Common myeloid progenitor, CD34-positive (primary cell): ENCODE measurements around the gene C1QL4.
A peak's percentile ranks its signal among the peaks of the same experiment; 100 is the strongest.

Experiments
- CTCF ChIA-PET: fragments of 350-600 bp; sonication (Branson Sonifier 250); formaldehyde crosslinking; loops from one replicate; lab custom pipeline; 2021; ENCODE audit warnings: antibody characterized with exemption; lab: Charles Lee
- POLR2A ChIA-PET: fragments of 350-600 bp; sonication (Branson Sonifier 250); formaldehyde crosslinking; loops from one replicate; lab custom pipeline; 2021; ENCODE audit warnings: antibody characterized with exemption; lab: Charles Lee
- DNase-seq, 3 donors: peaks; one replicate each; pipeline versions ENCODE4 v3.0.0 to v3.0.0-alpha.2; 2013
- H3K27ac ChIP-seq, 2 experiments: 1 replicate in 1 of 2; 2 replicates in 1 of 2; pipeline ENCODE4 v1.7.0; 2013; ENCODE audit warnings: inconsistent platforms in 2 of 2, low read length in 2 of 2, mild to moderate bottlenecking in 2 of 2, low read depth in 1 of 2, moderate library complexity in 1 of 2; ENCODE audit not compliant: severe bottlenecking in 2 of 2, insufficient read depth in 1 of 2, poor library complexity in 1 of 2
- H3K27me3 ChIP-seq, 5 experiments: replicated peaks in 2 of 5; 1 replicate in 3 of 5; 2 replicates in 2 of 5; pipeline versions ENCODE4 v1.6.1 to v1.7.0; 2013; ENCODE audit warnings: low read length in 4 of 5, mild to moderate bottlenecking in 2 of 5, moderate library complexity in 2 of 5, inconsistent platforms in 1 of 5; ENCODE audit not compliant: insufficient read depth in 5 of 5, control insufficient read depth in 4 of 5
- H3K36me3 ChIP-seq, 4 experiments: 1 replicate in 2 of 4; 2 replicates in 2 of 4; pipeline versions ENCODE4 v1.6.1 to v1.7.0; 2013; ENCODE audit warnings: low read length in 3 of 4, control low read depth in 1 of 4, mild to moderate bottlenecking in 1 of 4; ENCODE audit not compliant: control insufficient read depth in 4 of 4, insufficient read depth in 4 of 4
- H3K4me1 ChIP-seq, 4 experiments: 1 replicate in 3 of 4; 2 replicates in 1 of 4; pipeline versions ENCODE4 v1.6.1 to v1.7.1; 2013; ENCODE audit warnings: low read length in 3 of 4, mild to moderate bottlenecking in 3 of 4, control low read depth in 1 of 4, inconsistent platforms in 1 of 4, moderate library complexity in 1 of 4; ENCODE audit not compliant: control insufficient read depth in 4 of 4, insufficient read depth in 4 of 4; ENCODE audit errors: control extremely low read depth in 1 of 4
- H3K4me3 ChIP-seq, 7 experiments: 1 replicate in 4 of 7; 2 replicates in 3 of 7; pipeline versions ENCODE4 v1.5.1 to v1.7.0; 2013; ENCODE audit warnings: mild to moderate bottlenecking in 7 of 7, low read length in 6 of 7, moderate library complexity in 6 of 7, inconsistent platforms in 2 of 7, low read depth in 2 of 7, control low read depth in 1 of 7; ENCODE audit not compliant: insufficient read depth in 4 of 7, control insufficient read depth in 1 of 7; ENCODE audit errors: extremely low read depth in 1 of 7
- H3K9me3 ChIP-seq, 5 experiments: 1 replicate in 4 of 5; 2 replicates in 1 of 5; pipeline versions ENCODE4 v1.6.1 to v1.7.1; 2013; ENCODE audit warnings: low read length in 4 of 5, mild to moderate bottlenecking in 2 of 5, inconsistent platforms in 1 of 5, low read depth in 1 of 5, moderate library complexity in 1 of 5; ENCODE audit not compliant: control insufficient read depth in 4 of 5, insufficient read depth in 2 of 5; ENCODE audit errors: control extremely low read depth in 1 of 5
- WGBS: methylation state at CpG from one replicate; pipeline ENCODE4 v1.1.5; 2013; ENCODE audit not compliant: insufficient coverage; 5-methylcytosine and 5-hydroxymethylcytosine counted together

The C1QL4 gene

DNA sequence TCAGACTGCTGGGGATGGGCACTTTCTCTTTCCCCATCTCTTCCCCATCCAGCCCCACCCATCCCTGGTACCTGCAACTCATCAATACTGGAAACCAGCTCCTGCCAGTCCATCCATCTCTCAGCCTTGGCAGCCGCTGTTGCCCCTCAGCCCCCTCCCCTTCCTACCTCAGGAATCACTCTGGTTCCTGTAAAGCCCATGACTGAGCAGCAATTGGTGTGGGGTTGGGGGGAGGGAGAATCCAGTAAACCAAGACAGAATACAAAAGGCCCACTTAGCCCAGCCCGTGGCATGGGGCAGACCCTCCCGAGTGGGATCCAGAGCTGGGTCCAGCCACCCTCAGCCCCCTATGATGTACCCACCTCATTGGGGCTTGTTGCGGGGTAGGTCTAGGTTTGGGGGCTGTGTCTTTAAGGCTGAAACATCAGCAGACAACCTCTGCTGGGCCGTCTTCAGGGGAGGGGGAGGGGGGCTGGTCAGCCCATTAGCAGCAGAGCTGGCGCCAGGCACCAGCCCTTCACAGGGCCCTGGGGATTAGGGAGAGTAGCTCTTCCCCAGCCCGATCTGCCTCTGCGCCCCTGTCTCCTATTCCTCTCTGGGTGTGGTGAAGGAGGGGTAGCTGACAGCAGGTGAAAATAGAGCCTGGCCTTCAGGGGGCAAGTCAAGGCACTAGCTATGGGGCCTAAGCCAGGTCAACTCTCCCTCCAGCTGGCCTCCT, 42.7 kb downstream of the C1QL4 start:
- WGBS: 73% methylated on average over 3 of the region's 8 CpGs
- no peak for DNase-seq
- H3K4me1 ChIP-seq: peaks cover 0 to 30% (median 18%) of the 10 kb centered on the region in 4 experiments
- POLR2A ChIA-PET: interaction anchor here (0.5 to 0.8 kb wide), 2 partner anchors 29 to 76 kb away, joined by 3 to 4 read pairs; no protein-coding TSS in a partner anchor
- CTCF ChIA-PET: interaction anchor here (1.0 to 16.9 kb wide), 15 partner anchors 9 to 63 kb away, joined by 3 to 172 read pairs (median 8); partner anchors contain the start of genes C1QL4 and DNAJC22
- no peaks in the 10 kb centered on the region for H3K36me3 ChIP-seq
- peaks cover 0 to 71% (median 51%) of the 10 kb centered on the region in 5 experiments for H3K27me3 ChIP-seq
- no peak overlapping the region for H3K4me3 ChIP-seq
- H3K9me3 ChIP-seq: no peaks in the 10 kb centered on the region
- H3K27ac ChIP-seq: no peak overlapping the region

DNA sequence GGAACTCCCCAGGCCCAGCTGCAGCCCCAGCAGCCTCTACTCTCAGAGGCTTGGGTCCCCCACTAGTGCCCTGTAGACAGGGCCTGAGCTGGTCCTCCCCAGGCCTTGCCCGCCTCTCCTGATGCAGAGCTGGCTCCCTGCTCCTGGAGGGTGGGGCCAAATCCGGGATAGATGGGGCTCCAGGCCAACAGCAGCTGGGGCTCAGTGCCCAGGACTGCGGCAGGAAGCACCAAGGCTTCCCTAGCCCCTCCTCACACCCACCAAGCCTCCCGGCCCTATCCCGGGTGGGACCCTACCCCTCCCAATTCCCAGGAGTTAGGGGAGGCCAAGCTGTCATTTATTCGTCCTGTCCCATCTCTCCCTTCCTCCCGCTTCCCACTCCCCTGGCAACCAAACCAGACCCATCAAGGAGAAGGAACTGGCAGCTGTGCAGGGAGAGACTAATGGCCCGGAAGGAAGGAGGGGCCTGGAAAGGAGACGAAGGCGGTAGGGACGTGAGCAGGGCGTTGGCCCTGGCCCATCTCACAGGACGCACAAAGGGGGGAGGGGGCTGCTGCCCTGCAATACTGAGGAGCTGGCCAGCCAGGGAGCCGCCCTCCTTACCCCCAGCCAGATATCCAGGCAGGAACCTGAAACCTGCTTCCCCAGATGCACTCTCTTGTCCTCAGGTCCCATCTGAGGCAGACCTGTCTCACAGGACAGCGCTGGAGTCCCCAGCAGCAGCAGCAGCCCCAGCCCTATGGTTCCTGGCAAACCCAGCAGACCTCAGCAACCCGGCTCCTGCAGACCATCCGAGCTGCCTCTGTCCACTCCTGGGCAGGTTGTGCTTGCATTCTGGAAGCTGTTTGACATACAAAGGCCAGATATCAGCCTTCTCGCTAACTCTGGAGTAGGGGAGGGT, 43.7 kb downstream of the C1QL4 start:
- no peaks in the 10 kb centered on the region for H3K9me3 ChIP-seq
- no peak for DNase-seq
- H3K27me3 ChIP-seq: peaks cover 0 to 70% (median 48%) of the 10 kb centered on the region in 5 experiments
- ChIA-PET POLR2A (no interaction called here), CTCF (interaction anchor here (0.6 to 16.9 kb wide), 12 partner anchors 9 to 160 kb away, joined by 3 to 172 read pairs (median 10); partner anchors contain the start of genes C1QL4 and DNAJC22)
- H3K27ac ChIP-seq: no peak overlapping the region
- H3K4me3 ChIP-seq: no peak overlapping the region
- H3K4me1 ChIP-seq: peaks cover 0 to 30% (median 18%) of the 10 kb centered on the region in 4 experiments
- H3K36me3 ChIP-seq: no peaks in the 10 kb centered on the region
- WGBS: 52% methylated on average over 10 of the region's 18 CpGs

DNA sequence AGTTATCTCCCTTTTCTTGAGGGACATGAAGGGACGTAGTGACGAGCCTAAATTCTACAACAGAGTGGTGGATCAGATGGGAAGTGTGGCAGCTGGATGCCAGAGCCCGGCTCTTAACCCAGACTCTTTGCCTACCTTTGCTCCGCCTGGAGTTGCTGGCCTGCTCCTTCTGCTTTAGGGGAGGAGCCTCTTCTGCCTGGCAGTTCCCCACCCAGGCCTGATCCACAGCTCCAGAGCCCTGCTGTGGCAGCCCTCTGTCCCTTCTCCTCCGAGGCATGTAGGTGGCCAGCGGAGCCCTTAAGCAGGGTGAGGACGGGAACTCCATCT, 44.3 kb downstream of the C1QL4 start:
- DNase-seq: no peak
- no peaks in the 10 kb centered on the region for H3K9me3 ChIP-seq
- H3K36me3 ChIP-seq: no peaks in the 10 kb centered on the region
- WGBS: 98% methylated on average over 5 of the region's 7 CpGs
- H3K4me1 ChIP-seq: peaks cover 0 to 26% (median 16%) of the 10 kb centered on the region in 4 experiments
- ChIA-PET POLR2A (no interaction called here), CTCF (interaction anchor here (0.9 to 16.9 kb wide), 8 partner anchors 8 to 65 kb away, joined by 3 to 172 read pairs (median 14); partner anchors contain the start of gene C1QL4)
- H3K4me3 ChIP-seq: no peak overlapping the region
- H3K27me3 ChIP-seq: peaks cover 4 to 68% (median 42%) of the 10 kb centered on the region in 5 experiments
- no peak overlapping the region for H3K27ac ChIP-seq

DNA sequence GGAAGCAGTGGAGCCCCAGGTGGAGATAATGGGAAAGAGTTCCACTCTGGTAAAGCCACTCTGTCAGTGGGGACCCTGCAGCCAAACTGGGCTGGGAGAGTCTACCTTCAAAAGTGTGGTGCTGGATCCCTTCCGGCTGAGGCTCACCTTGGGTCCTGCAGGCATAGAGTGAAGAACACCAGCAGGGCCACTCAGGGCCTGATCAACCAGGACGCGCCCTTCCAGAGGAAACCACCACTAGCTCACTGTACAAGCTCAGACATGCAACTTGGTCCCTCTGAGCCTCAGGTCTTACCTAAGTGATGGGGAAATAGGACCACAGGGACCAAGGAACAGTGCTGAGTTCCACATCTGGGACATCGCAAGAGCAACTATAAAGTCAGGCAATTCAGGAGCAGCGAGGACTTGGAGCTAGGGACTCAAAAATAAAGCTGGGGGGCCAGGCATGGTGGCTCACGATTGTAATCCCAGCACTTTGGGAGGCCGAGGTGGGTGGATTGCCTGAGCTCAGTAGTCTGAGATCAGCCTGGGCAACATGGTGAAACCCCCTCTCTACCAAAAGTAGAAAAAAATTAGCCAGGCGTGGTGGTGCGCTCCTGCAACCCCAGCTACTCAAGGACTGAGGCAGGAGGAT, 47.9 kb downstream of the C1QL4 start:
- Histone ChIP-seq H3K4me1 (peaks cover 0 to under 1% (median 0%) of the 10 kb centered on the region in 4 experiments), H3K27me3 (peaks cover 8 to 41% (median 18%) of the 10 kb centered on the region in 5 experiments), H3K27ac (no peak overlapping the region), H3K36me3 (no peaks in the 10 kb centered on the region), H3K4me3 (no peak overlapping the region), H3K9me3 (no peaks in the 10 kb centered on the region)
- ChIA-PET POLR2A (no interaction called here), CTCF (interaction anchor here (0.8 to 16.9 kb wide), 20 partner anchors 8 to 228 kb away, joined by 3 to 172 read pairs (median 8); partner anchors contain the start of genes C1QL4 and DNAJC22)
- no peak for DNase-seq
- 90% methylated on average over 9 of the region's 9 CpGs for WGBS

DNA sequence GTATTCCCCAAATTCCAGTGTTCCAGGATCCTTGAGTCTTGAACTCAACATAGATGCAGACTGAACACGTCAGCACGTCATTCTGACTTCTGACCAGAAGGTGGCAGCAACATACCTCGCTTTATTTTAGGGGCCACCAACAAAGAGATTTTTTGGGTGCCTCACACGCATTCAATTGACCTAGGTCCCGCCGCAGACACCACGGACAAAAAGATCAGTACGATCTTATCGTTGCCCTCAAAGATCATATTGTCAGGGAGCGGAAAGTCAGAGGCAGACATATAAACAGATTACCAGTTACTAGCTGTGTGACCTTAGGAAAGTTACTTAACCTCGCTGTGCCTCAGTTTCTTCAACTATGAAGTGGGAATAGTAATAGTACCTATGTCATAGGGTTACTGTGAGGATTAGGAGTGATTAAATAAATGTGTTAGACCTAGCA, 48.6 kb downstream of the C1QL4 start:
- WGBS: 13% methylated on average over 11 of the region's 11 CpGs
- POLR2A ChIA-PET: no interaction called here
- H3K27me3 ChIP-seq: peaks cover 5 to 35% (median 14%) of the 10 kb centered on the region in 5 experiments
- no peaks in the 10 kb centered on the region for H3K4me1 ChIP-seq
- CTCF ChIA-PET: interaction anchor here (1.1 to 16.9 kb wide), 18 partner anchors 9 to 228 kb away, joined by 3 to 172 read pairs (median 10); partner anchors contain the start of genes C1QL4 and DNAJC22
- no peak overlapping the region for H3K4me3 ChIP-seq
- peak; percentile 62 to 78 (median 72) for DNase-seq
- no peaks in the 10 kb centered on the region for H3K36me3 ChIP-seq
- H3K9me3 ChIP-seq: no peaks in the 10 kb centered on the region
- no peak overlapping the region for H3K27ac ChIP-seq

DNA sequence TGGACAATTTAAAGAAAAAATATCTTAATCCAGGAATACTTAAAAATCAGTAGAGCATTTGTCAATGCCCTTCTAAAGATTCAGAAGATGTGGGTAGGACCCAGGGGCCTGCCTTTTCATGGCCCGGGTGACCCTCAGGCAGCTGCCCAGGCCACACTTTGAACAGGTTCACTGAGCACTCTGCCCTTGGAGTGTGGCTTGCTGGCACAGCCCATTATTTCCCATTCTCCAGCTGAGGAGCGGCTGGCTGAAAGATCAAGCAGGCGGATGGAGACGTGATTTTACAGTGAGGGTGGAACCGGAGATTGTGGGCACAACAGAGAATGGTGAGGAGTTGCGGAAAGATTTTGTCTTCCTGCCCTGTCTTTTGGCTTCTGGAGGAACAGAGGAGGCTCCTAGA, 49.1 kb downstream of the C1QL4 start:
- no peak overlapping the region for H3K27ac ChIP-seq
- WGBS: 65% methylated on average over 4 of the region's 6 CpGs
- H3K9me3 ChIP-seq: no peaks in the 10 kb centered on the region
- ChIA-PET CTCF (interaction anchor here (0.6 to 16.9 kb wide), 16 partner anchors 7 to 229 kb away, joined by 3 to 172 read pairs (median 10); partner anchors contain the start of genes C1QL4, DNAJC22 and PRPH), POLR2A (no interaction called here)
- peaks cover 5 to 29% (median 11%) of the 10 kb centered on the region in 5 experiments for H3K27me3 ChIP-seq
- H3K4me1 ChIP-seq: no peaks in the 10 kb centered on the region
- H3K36me3 ChIP-seq: no peaks in the 10 kb centered on the region
- no peak overlapping the region for H3K4me3 ChIP-seq
- no peak for DNase-seq
